H9 (cell line): ENCODE measurements around the gene BIN1. TPM values are rescaled to one million over a fixed set of nuclear protein-coding genes. Genes with fewer than 3 reads are reported as not detected.

Experiments used
- DNase-seq: peaks from one replicate; pipeline ENCODE4 v3.0.0-alpha.2; 2017
- H2AFZ ChIP-seq: one replicate; pipeline ENCODE4 v1.6.1; 2013; ENCODE audit warnings: mild to moderate bottlenecking, low read length, control low read depth, moderate library complexity
- H2AK5ac ChIP-seq: 2 replicates; pipeline ENCODE4 v1.6.1; 2013; ENCODE audit warnings: low read length, control low read depth, mixed read lengths; ENCODE audit not compliant: insufficient read length
- H2BK120ac ChIP-seq: one replicate; pipeline ENCODE4 v1.6.1; 2013; ENCODE audit warnings: low read depth, mild to moderate bottlenecking, low read length, control low read depth, inconsistent platforms; ENCODE audit not compliant: poor library complexity, severe bottlenecking
- H2BK12ac ChIP-seq: 2 replicates; pipeline ENCODE4 v1.6.1; 2013; ENCODE audit warnings: low read length, control low read depth, mixed read lengths, low read depth; ENCODE audit not compliant: insufficient read length
- H2BK15ac ChIP-seq: 2 replicates; pipeline ENCODE4 v1.6.1; 2013; ENCODE audit warnings: low read depth, low read length, control low read depth
- H2BK20ac ChIP-seq: one replicate; pipeline ENCODE4 v1.6.1; 2013; ENCODE audit warnings: low read depth, mild to moderate bottlenecking, low read length, control low read depth, inconsistent platforms; ENCODE audit not compliant: poor library complexity, severe bottlenecking
- H2BK5ac ChIP-seq: 2 replicates; pipeline ENCODE4 v1.6.1; 2013; ENCODE audit warnings: low read length, control low read depth, mixed read lengths; ENCODE audit not compliant: insufficient read length
- H3K14ac ChIP-seq: 2 replicates; pipeline ENCODE4 v1.6.1; 2013; ENCODE audit warnings: low read length, control low read depth; ENCODE audit not compliant: insufficient read depth
- H3K18ac ChIP-seq: 2 replicates; pipeline ENCODE4 v1.6.1; 2013; ENCODE audit warnings: low read depth, mild to moderate bottlenecking, mixed read lengths, low read length, control low read depth; ENCODE audit not compliant: insufficient read length
- H3K23ac ChIP-seq: 2 replicates; pipeline ENCODE4 v1.6.1; 2013; ENCODE audit warnings: low read length, control low read depth, mixed read lengths, low read depth; ENCODE audit not compliant: insufficient read length
- H3K23me2 ChIP-seq: 2 replicates; pipeline ENCODE4 v1.6.1; 2013; ENCODE audit warnings: low read depth, mild to moderate bottlenecking, mixed read lengths, low read length, control low read depth; ENCODE audit not compliant: insufficient read length, poor library complexity, severe bottlenecking
- H3K27ac ChIP-seq: 2 replicates; pipeline ENCODE4 v1.5.1; 2013; ENCODE audit warnings: low read length, control low read depth, mixed read lengths, low read depth; ENCODE audit not compliant: insufficient read length
- H3K27me3 ChIP-seq: 2 replicates; pipeline ENCODE4 v1.6.1; 2013; ENCODE audit warnings: low read length, control low read depth, inconsistent platforms; ENCODE audit not compliant: insufficient read depth
- H3K4ac ChIP-seq: 2 replicates; pipeline ENCODE4 v1.6.1; 2013; ENCODE audit warnings: low read depth, mild to moderate bottlenecking, control low read depth, inconsistent platforms, low read length, moderate library complexity
- H3K4me1 ChIP-seq: 2 replicates; pipeline ENCODE4 v1.6.1; 2013; ENCODE audit warnings: low read length, control low read depth, inconsistent platforms; ENCODE audit not compliant: insufficient read depth
- H3K4me2 ChIP-seq: 2 replicates; pipeline ENCODE4 v1.6.1; 2013; ENCODE audit warnings: low read length, control low read depth, mixed read lengths; ENCODE audit not compliant: insufficient read length, insufficient read depth
- H3K56ac ChIP-seq: 2 replicates; pipeline ENCODE4 v1.6.1; 2013; ENCODE audit warnings: low read depth, mild to moderate bottlenecking, mixed read lengths, low read length, control low read depth; ENCODE audit not compliant: insufficient read length
- H3K79me1 ChIP-seq: 2 replicates; pipeline ENCODE4 v1.6.1; 2013; ENCODE audit warnings: low read depth, mild to moderate bottlenecking, moderate library complexity, low read length, control low read depth, inconsistent platforms; ENCODE audit not compliant: insufficient read depth, poor library complexity, severe bottlenecking
- H3K79me2 ChIP-seq: 2 replicates; pipeline ENCODE4 v1.6.1; 2013; ENCODE audit warnings: low read length, control low read depth, inconsistent platforms; ENCODE audit not compliant: insufficient read depth
- H3K9ac ChIP-seq: 2 replicates; pipeline ENCODE4 v1.6.1; 2013; ENCODE audit warnings: low read length, control low read depth, mixed read lengths; ENCODE audit not compliant: insufficient read length; ENCODE audit errors: extremely low read depth
- H3K9me3 ChIP-seq: one replicate; pipeline ENCODE4 v1.6.1; 2013; ENCODE audit warnings: low read depth, low read length, inconsistent platforms; ENCODE audit not compliant: control insufficient read depth
- H3T11ph ChIP-seq: one replicate; pipeline ENCODE4 v1.6.1; 2013; ENCODE audit warnings: mild to moderate bottlenecking, low read length, control low read depth, inconsistent platforms
- H4K20me1 ChIP-seq: one replicate; pipeline ENCODE4 v1.6.1; 2013; ENCODE audit not compliant: control insufficient read depth, insufficient read length, insufficient read depth
- H4K5ac ChIP-seq: 2 replicates; pipeline ENCODE4 v1.6.1; 2013; ENCODE audit warnings: low read depth, mild to moderate bottlenecking, mixed read lengths, low read length, control low read depth; ENCODE audit not compliant: insufficient read length
- H4K8ac ChIP-seq: replicated peaks from 2 replicates; pipeline ENCODE4 v1.6.1; 2013; ENCODE audit warnings: low read length, control low read depth, mixed read lengths, low read depth; ENCODE audit not compliant: insufficient read length
- H4K91ac ChIP-seq: 2 replicates; pipeline ENCODE4 v1.6.1; 2013; ENCODE audit warnings: low read depth, mild to moderate bottlenecking, moderate library complexity, mixed read lengths, low read length, control low read depth; ENCODE audit not compliant: insufficient read length
- H3K27ac Mint-ChIP-seq, 3 experiments: 2 replicates in 2 of 3; 3 replicates in 1 of 3; pipeline ENCODE4 v1.8.0; 2020 to 2021; ENCODE audit warnings: mixed read lengths in 3 of 3, mild to moderate bottlenecking in 1 of 3, moderate library complexity in 1 of 3
- H3K27me3 Mint-ChIP-seq: 2 replicates; pipeline ENCODE4 v1.8.0; 2021; ENCODE audit warnings: low read depth, mild to moderate bottlenecking, moderate library complexity, mixed read lengths
- H3K36me3 Mint-ChIP-seq, 3 experiments: 2 replicates in 2 of 3; 3 replicates in 1 of 3; pipeline ENCODE4 v1.8.0; 2020 to 2021; ENCODE audit warnings: low read depth in 3 of 3, mixed read lengths in 3 of 3; ENCODE audit not compliant: insufficient read depth in 1 of 3
- H3K4me1 Mint-ChIP-seq, 2 experiments: 2 replicates each; pipeline ENCODE4 v1.8.0; 2020; ENCODE audit warnings: mixed read lengths in 2 of 2
- H3K4me3 Mint-ChIP-seq, 2 experiments: 2 replicates in 1 of 2; 3 replicates in 1 of 2; pipeline ENCODE4 v1.8.0; 2020 to 2021; ENCODE audit warnings: mild to moderate bottlenecking in 2 of 2, mixed read lengths in 2 of 2, moderate library complexity in 1 of 2
- H3K9me3 Mint-ChIP-seq, 2 experiments: 2 replicates in 1 of 2; 3 replicates in 1 of 2; pipeline ENCODE4 v1.8.0; 2020; ENCODE audit warnings: mild to moderate bottlenecking in 2 of 2, mixed read lengths in 2 of 2, moderate library complexity in 1 of 2
- WGBS: extraction: QIAGEN DNeasy Blood & Tissue Kit; methylation state at CpG from one replicate; pipeline ENCODE4 v1.1.7; 2013; ENCODE audit warnings: missing lambda C conversion rate, low lambda C conversion rate, mixed read lengths; ENCODE audit not compliant: insufficient read length; ENCODE audit errors: extremely low coverage; 5-methylcytosine and 5-hydroxymethylcytosine counted together
- total RNA-seq: library from RNA; stranded (reverse); gene quantifications from 2 replicates; pipeline ENCODE4 v1.2.1, GENCODE V29; 2021
- TF ChIP-seq, protein P1 (sequence below): fragments of 200-600 bp; sonication (generic); conservative IDR thresholded peaks from 3 replicates; pipeline ENCODE4 v1.8.0; 2021; ENCODE audit warnings: antibody characterized with exemption, mild to moderate bottlenecking

The BIN1 gene
- total RNA-seq, 1 experiment from 2014 or later: 32.0 TPM

DNA sequence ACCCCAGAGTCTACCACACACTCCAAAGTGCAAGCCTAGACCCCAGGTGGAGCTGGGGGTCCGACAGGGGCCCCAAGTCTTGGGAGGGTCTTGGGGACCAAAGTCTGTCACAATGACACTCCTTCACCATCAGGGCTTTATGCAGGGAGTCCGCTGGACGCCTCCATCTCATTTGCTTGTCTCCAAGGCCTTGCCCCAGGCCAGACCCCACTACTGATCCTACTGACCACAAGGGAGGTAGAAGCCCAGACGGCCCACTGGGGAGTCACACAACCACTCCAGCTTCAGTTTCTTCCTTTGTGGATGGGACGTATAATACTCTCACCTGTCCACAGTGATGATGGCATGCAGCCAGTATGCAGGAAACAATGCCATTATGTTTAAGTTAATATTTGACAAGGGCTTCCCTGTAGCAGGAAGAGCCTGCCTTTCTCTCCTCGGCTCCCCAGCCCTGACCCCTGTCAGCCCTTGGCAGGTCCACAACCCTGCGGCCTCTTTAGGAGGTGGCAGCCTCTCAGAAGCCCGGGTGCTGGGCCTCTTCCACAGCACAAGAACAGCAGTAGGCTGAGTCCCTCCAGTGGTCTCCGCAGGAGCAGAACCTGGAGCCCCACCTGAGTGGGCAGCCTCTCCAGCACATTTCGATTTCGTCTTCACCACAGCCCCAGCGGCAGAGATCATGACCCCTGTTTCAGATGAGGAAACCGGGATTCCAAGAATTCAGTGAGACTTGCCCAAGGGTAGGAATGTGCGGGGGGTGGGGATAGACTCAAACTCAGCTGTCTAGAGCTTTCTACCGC, 6.5 kb downstream of the BIN1 start:
- Histone ChIP-seq H3K27me3 (no peaks in the 10 kb centered on the region), H2BK120ac (no peak overlapping the region), H4K20me1 (no peaks in the 10 kb centered on the region), H3K9me3 (no peaks in the 10 kb centered on the region), H4K5ac (no peak overlapping the region), H3K14ac (no peak overlapping the region), H2BK15ac (no peak overlapping the region), H2BK12ac (no peak overlapping the region), H3K4ac (no peak overlapping the region), H3K79me1 (no peaks in the 10 kb centered on the region), H3K9ac (no peak overlapping the region), H3K56ac (no peak overlapping the region), H3K23me2 (peaks cover 2% of the 10 kb centered on the region), H2AK5ac (no peak overlapping the region), H2BK20ac (no peak overlapping the region), H3K23ac (no peak overlapping the region), H3K79me2 (no peaks in the 10 kb centered on the region; the same call in 1 of the 2 replicates), H4K8ac (no peak overlapping the region), H3K27ac (no peak overlapping the region), H3K4me1 (peaks cover 4% of the 10 kb centered on the region; the same call in 1 of the 2 replicates), H3T11ph (no peak overlapping the region), H3K18ac (no peak overlapping the region), H3K4me2 (no peak overlapping the region), H4K91ac (no peak overlapping the region), H2BK5ac (no peak overlapping the region), H2AFZ (no peak overlapping the region)
- no peak overlapping the region for H3K4me3 Mint-ChIP-seq
- H3K27ac Mint-ChIP-seq: peak overlapping the region in 2 of 3 experiments; percentile 49 to 62; a peak in 2 of 7 replicates
- H3K27me3 Mint-ChIP-seq: no peaks in the 10 kb centered on the region
- H3K36me3 Mint-ChIP-seq: peaks cover 0 to 3% (median 0%) of the 10 kb centered on the region in 3 experiments; a peak in 1 of 7 replicates
- no CpG with 5 or more reads among the region's 15 CpGs for WGBS
- no peak for DNase-seq
- no peaks in the 10 kb centered on the region for H3K9me3 Mint-ChIP-seq
- TF ChIP-seq, protein P1, sequence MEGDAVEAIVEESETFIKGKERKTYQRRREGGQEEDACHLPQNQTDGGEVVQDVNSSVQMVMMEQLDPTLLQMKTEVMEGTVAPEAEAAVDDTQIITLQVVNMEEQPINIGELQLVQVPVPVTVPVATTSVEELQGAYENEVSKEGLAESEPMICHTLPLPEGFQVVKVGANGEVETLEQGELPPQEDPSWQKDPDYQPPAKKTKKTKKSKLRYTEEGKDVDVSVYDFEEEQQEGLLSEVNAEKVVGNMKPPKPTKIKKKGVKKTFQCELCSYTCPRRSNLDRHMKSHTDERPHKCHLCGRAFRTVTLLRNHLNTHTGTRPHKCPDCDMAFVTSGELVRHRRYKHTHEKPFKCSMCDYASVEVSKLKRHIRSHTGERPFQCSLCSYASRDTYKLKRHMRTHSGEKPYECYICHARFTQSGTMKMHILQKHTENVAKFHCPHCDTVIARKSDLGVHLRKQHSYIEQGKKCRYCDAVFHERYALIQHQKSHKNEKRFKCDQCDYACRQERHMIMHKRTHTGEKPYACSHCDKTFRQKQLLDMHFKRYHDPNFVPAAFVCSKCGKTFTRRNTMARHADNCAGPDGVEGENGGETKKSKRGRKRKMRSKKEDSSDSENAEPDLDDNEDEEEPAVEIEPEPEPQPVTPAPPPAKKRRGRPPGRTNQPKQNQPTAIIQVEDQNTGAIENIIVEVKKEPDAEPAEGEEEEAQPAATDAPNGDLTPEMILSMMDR: no peak
- H3K4me1 Mint-ChIP-seq: peaks cover 42 to 52% of the 10 kb centered on the region in 2 experiments
